OCI-LY1 (cell line): ENCODE results near the gene NEUROD6.

Experiments
- CTCF ChIP-seq: fragments of 200-600 bp; sonication (generic), shearing (Covaris generic); IDR thresholded peaks from 2 replicates; pipeline ENCODE4 v1.5.1; 2017; ENCODE audit warnings: mild to moderate bottlenecking, antibody characterized with exemption, low read length, moderate library complexity, mixed read lengths
- EZH2 ChIP-seq: fragments of 200-600 bp; sonication (generic), shearing (Covaris generic); IDR thresholded peaks from 2 replicates; pipeline ENCODE4 v1.8.0; 2017; ENCODE audit warnings: borderline replicate concordance, mixed run types, mild to moderate bottlenecking, antibody characterized with exemption, low read length, moderate library complexity, mixed read lengths

- TF ChIP-seq CTCF (no peak), EZH2 (no peak)
Observed at GRCh38 chr7:31327071-31327470, 13.5 kb downstream of the NEUROD6 start.
